Measurements from ENCODE around the gene ATP6AP1.

GRCh38 chrX:154433605-154434004, 5.1 kb downstream of the ATP6AP1 start:
- TF ChIP-seq CTCF (conservative IDR thresholded peaks at IDR 0.05 in 1 of 2, IDR thresholded peaks at IDR 0.05 in 1 of 2; ENCODE audit: low read depth in 1 of 2, low read length in 2 of 2) (no peak), EZH2 (IDR thresholded peaks at IDR 0.05; ENCODE audit: low read length, missing control alignments) (no peak)
